ENCODE data around the gene TCF7L2. TPM values are rescaled to one million over a fixed set of nuclear protein-coding genes. Genes with fewer than 3 reads are reported as not detected.

The TCF7L2 gene
- total RNA-seq = 8.2 TPM

- H3K36me3 ChIP-seq = no peaks in the 10 kb centered on the region
- H3K4me3 ChIP-seq = peak within 1 kb of the TSS; percentile 81 to 83
- H3K4me1 ChIP-seq = peaks cover 0 to 27% of the 10 kb centered on the region in 2 donors
- intact Hi-C loops (cut with DNase I) = loop anchor here (1.0 to 10.0 kb wide), 7 partner anchors 52 to 435 kb away; no protein-coding TSS in a partner anchor
- DNase-seq (ENCODE audit: low spot score in 2 of 2) = peak; percentile 92 to 98
- H3K9me3 ChIP-seq = no peaks in the 10 kb centered on the region
- H3K27ac ChIP-seq = peak within 1 kb of the TSS; percentile 90 to 92
- TF ChIP-seq CTCF (IDR thresholded peaks at IDR 0.05) = no peak
- no peaks in the 10 kb centered on the region for H3K27me3 ChIP-seq
These were observed at the start of gene TCF7L2 for GRCh38 chr10:112949875-112950507. TSS of gene TCF7L2 (plus strand) at chr10:112950247. CDS start at chr10:112950757, 510 bp downstream.

GRCh38 chr10:112902730-112903129 lies 47.3 kb upstream of the TCF7L2 start:
- Histone ChIP-seq H3K4me1 (peaks cover 0 to 5% of the 10 kb centered on the region in 2 donors), H3K27me3 (no peaks in the 10 kb centered on the region), H3K36me3 (no peaks in the 10 kb centered on the region), H3K9me3 (no peaks in the 10 kb centered on the region), H3K4me3 (no peak overlapping the region), H3K27ac (no peak overlapping the region)
- no peak for DNase-seq (ENCODE audit: low spot score in 2 of 2)
- no peak for TF ChIP-seq CTCF (IDR thresholded peaks at IDR 0.05)
- intact Hi-C loops (cut with DNase I) = no loop called here

- DNase-seq (ENCODE audit: low spot score in 2 of 2) = no peak
- H3K27ac ChIP-seq = no peak overlapping the region
- H3K9me3 ChIP-seq = no peaks in the 10 kb centered on the region
- H3K27me3 ChIP-seq = no peaks in the 10 kb centered on the region
- TF ChIP-seq CTCF (IDR thresholded peaks at IDR 0.05) = no peak
- H3K36me3 ChIP-seq = no peaks in the 10 kb centered on the region
- intact Hi-C loops (cut with DNase I) = no loop called here
- peaks cover 0 to 5% of the 10 kb centered on the region in 2 donors for H3K4me1 ChIP-seq
- H3K4me3 ChIP-seq = no peak overlapping the region
These were observed 46.0 kb upstream of the TCF7L2 start for GRCh38 chr10:112904000-112904399.

- no peak overlapping the region for H3K4me3 ChIP-seq
- no peak for TF ChIP-seq CTCF (IDR thresholded peaks at IDR 0.05)
- no peak for DNase-seq (ENCODE audit: low spot score in 2 of 2)
- peak overlapping the region in 1 of 2 donors; percentile 24 for H3K27ac ChIP-seq
- intact Hi-C loops (cut with DNase I) = no loop called here
- H3K4me1 ChIP-seq = no peaks in the 10 kb centered on the region
- no peaks in the 10 kb centered on the region for H3K27me3 ChIP-seq
- no peaks in the 10 kb centered on the region for H3K9me3 ChIP-seq
- H3K36me3 ChIP-seq = no peaks in the 10 kb centered on the region
These were observed 43.1 kb upstream of the TCF7L2 start for GRCh38 chr10:112906945-112907344.

- intact Hi-C loops (cut with DNase I) = no loop called here
- no peaks in the 10 kb centered on the region for H3K4me1 ChIP-seq
- DNase-seq (ENCODE audit: low spot score in 2 of 2) = no peak
These were observed 42.2 kb upstream of the TCF7L2 start for GRCh38 chr10:112907893-112908292.

More at GRCh38 chr10:112907893-112908292, 42.2 kb upstream of the TCF7L2 start:
- TF ChIP-seq CTCF (IDR thresholded peaks at IDR 0.05) = no peak
- Histone ChIP-seq H3K9me3 (no peaks in the 10 kb centered on the region), H3K4me3 (no peak overlapping the region), H3K27ac (no peak overlapping the region), H3K27me3 (no peaks in the 10 kb centered on the region), H3K36me3 (no peaks in the 10 kb centered on the region)
